ENCODE measurements around the gene PLPPR1. TPM values are rescaled to one million over a fixed set of nuclear protein-coding genes. Genes with fewer than 3 reads are reported as not detected.
"Not testable (repeated sequence)": the region's sequence is repeated elsewhere in the genome, so short reads cannot be mapped to it uniquely, and the experiment has no call there.

PLPPR1 gene
- total RNA-seq, 2 donors from 2014 or later, result not detected

GRCh38 chr9:101119206-101119819 is 90.8 kb downstream of the PLPPR1 start:
- DNase-seq (ENCODE audit: low spot score), result no peak

GRCh38 chr9:101121836-101122399 is 93.4 kb downstream of the PLPPR1 start:
- peaks cover 12% of the 10 kb centered on the region for H3K36me3 Mint-ChIP-seq
- H3K27ac Mint-ChIP-seq, result no peak overlapping the region
- no peak overlapping the region for H3K4me3 Mint-ChIP-seq
- H3K9me3 Mint-ChIP-seq, result peaks cover 14% of the 10 kb centered on the region
- no peaks in the 10 kb centered on the region for H3K4me1 Mint-ChIP-seq (ENCODE audit: low read depth in 2 of 2)
- H3K27me3 Mint-ChIP-seq, result peaks cover 0 to 2% of the 10 kb centered on the region in 2 donors
- ATAC-seq (no peak), DNase-seq (ENCODE audit: low spot score) (no peak)

More at GRCh38 chr9:101119206-101119819, 90.8 kb downstream of the PLPPR1 start:
- H3K36me3 Mint-ChIP-seq, result peaks cover 5% of the 10 kb centered on the region
- H3K9me3 Mint-ChIP-seq, result peaks cover 5% of the 10 kb centered on the region
- H3K27ac Mint-ChIP-seq, result no peak overlapping the region
- ATAC-seq, result no peak
- H3K27me3 Mint-ChIP-seq, result peaks cover 0 to 2% of the 10 kb centered on the region in 2 donors
- H3K4me3 Mint-ChIP-seq, result no peak overlapping the region
- no peaks in the 10 kb centered on the region for H3K4me1 Mint-ChIP-seq (ENCODE audit: low read depth in 2 of 2)

DNA sequence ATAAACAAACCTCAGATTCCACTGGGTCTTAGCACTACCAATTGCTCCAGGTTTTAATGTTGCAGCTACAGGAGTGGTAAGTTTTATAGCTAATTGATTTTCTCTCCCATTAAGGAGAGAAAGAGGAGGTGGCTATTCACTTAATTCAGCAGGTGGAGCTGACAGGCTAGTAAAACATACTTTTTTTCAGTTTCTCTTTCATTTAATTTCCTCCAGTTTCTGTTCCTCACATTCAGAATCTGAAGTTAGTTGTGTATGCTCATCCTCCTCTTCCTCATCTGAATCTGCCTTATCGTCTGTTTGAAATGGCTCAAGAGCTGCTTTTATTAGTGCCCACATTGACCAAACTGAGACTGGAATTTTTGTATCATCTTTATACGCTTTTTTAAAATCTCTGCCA is 98.0 kb downstream of the PLPPR1 start:
- no peaks in the 10 kb centered on the region for H3K27me3 Mint-ChIP-seq

DNA sequence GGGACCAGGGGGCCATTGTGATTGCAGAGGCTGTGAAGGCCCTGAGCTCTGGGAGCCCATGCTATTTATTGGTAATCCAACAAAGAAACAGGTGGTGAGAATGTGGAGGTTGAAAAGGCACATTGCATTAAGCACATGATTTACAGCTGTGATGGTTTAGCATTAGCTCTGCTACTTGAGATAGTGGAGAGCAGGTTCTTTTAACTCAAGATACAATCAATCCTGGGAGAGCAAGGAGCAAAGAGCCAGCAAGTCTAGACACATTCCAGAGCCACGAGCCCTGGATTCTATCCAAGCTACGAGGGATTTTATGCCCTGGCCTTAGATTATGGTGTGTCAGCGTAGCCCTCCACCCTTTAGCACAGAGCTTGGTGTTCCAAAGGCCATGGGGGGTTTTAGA is 98.8 kb downstream of the PLPPR1 start:
- not testable (repeated sequence) for ATAC-seq; H3K27me3 Mint-ChIP-seq; H3K27ac Mint-ChIP-seq; DNase-seq (ENCODE audit: low spot score); H3K4me3 Mint-ChIP-seq; H3K4me1 Mint-ChIP-seq (ENCODE audit: low read depth in 2 of 2)
- Mint-ChIP-seq H3K9me3 (peaks cover 17% of the 10 kb centered on the region), H3K36me3 (peaks cover 12% of the 10 kb centered on the region)

More for the DNA sequence above, 98.0 kb downstream of the PLPPR1 start:
- H3K36me3 Mint-ChIP-seq, result peaks cover 12% of the 10 kb centered on the region
- ATAC-seq (no peak), DNase-seq (ENCODE audit: low spot score) (no peak)
- no peak overlapping the region for H3K27ac Mint-ChIP-seq
- H3K4me1 Mint-ChIP-seq (ENCODE audit: low read depth in 2 of 2), result no peaks in the 10 kb centered on the region
- peaks cover 17% of the 10 kb centered on the region for H3K9me3 Mint-ChIP-seq
- H3K4me3 Mint-ChIP-seq, result no peak overlapping the region

GRCh38 chr9:101128623-101129022 is 100.1 kb downstream of the PLPPR1 start:
- Mint-ChIP-seq H3K27ac (no peak overlapping the region), H3K4me1 (ENCODE audit: low read depth in 2 of 2) (no peaks in the 10 kb centered on the region), H3K4me3 (no peak overlapping the region), H3K9me3 (peaks cover 13% of the 10 kb centered on the region), H3K36me3 (peaks cover 6% of the 10 kb centered on the region), H3K27me3 (no peaks in the 10 kb centered on the region)
- no peak for DNase-seq (ENCODE audit: low spot score)
- ATAC-seq, result no peak

- Mint-ChIP-seq H3K4me3 (no peak overlapping the region), H3K36me3 (peaks cover 4% of the 10 kb centered on the region), H3K9me3 (peaks cover 11% of the 10 kb centered on the region), H3K4me1 (ENCODE audit: low read depth in 2 of 2) (no peaks in the 10 kb centered on the region), H3K27me3 (no peaks in the 10 kb centered on the region), H3K27ac (no peak overlapping the region)
- ATAC-seq (no peak), DNase-seq (ENCODE audit: low spot score) (no peak)
Observed at GRCh38 chr9:101130054-101130453, 101.5 kb downstream of the PLPPR1 start.

GRCh38 chr9:101131326-101131725 is 102.8 kb downstream of the PLPPR1 start:
- H3K9me3 Mint-ChIP-seq, result peaks cover 11% of the 10 kb centered on the region
- no peak overlapping the region for H3K27ac Mint-ChIP-seq
- DNase-seq (ENCODE audit: low spot score) (no peak), ATAC-seq (no peak)
- no peaks in the 10 kb centered on the region for H3K36me3 Mint-ChIP-seq
- H3K4me1 Mint-ChIP-seq (ENCODE audit: low read depth in 2 of 2), result no peaks in the 10 kb centered on the region
- H3K27me3 Mint-ChIP-seq, result no peaks in the 10 kb centered on the region
- no peak overlapping the region for H3K4me3 Mint-ChIP-seq

GRCh38 chr9:101132801-101133200 is 104.3 kb downstream of the PLPPR1 start:
- no peaks in the 10 kb centered on the region for H3K4me1 Mint-ChIP-seq (ENCODE audit: low read depth in 2 of 2)
- no peak overlapping the region for H3K27ac Mint-ChIP-seq
- ATAC-seq (no peak), DNase-seq (ENCODE audit: low spot score) (no peak)
- H3K27me3 Mint-ChIP-seq, result no peaks in the 10 kb centered on the region
- no peak overlapping the region for H3K4me3 Mint-ChIP-seq
- H3K36me3 Mint-ChIP-seq, result no peaks in the 10 kb centered on the region
- peaks cover 6% of the 10 kb centered on the region for H3K9me3 Mint-ChIP-seq

- H3K4me3 Mint-ChIP-seq, result no peak overlapping the region
Observed at GRCh38 chr9:101138509-101138908, 110.0 kb downstream of the PLPPR1 start.

DNA sequence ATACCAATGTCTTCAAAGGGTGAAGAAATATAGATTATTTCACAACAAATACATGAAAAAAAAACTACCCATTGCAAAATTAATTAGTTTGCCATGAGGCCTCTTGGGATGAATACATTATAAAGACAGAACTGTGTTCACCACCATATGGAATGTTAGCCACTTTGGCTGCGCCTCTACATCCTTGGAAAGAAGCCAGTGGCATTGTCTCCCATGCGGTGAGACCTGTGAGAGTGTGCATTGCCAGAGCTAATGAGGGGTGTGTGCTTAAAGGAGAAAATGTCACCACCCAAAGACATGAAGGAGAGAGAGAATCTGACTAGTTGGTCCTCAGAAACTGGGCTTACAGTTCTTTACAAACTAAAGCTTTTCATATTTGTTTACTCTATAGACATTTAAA is 110.6 kb downstream of the PLPPR1 start:
- Mint-ChIP-seq H3K4me1 (ENCODE audit: low read depth in 2 of 2) (no peaks in the 10 kb centered on the region), H3K36me3 (no peaks in the 10 kb centered on the region), H3K4me3 (no peak overlapping the region), H3K27ac (no peak overlapping the region), H3K27me3 (no peaks in the 10 kb centered on the region), H3K9me3 (peaks cover 16% of the 10 kb centered on the region)
- ATAC-seq (no peak), DNase-seq (ENCODE audit: low spot score) (no peak)

More at GRCh38 chr9:101138509-101138908, 110.0 kb downstream of the PLPPR1 start:
- H3K27ac Mint-ChIP-seq, result no peak overlapping the region
- no peak for ATAC-seq
- H3K4me1 Mint-ChIP-seq (ENCODE audit: low read depth in 2 of 2), result no peaks in the 10 kb centered on the region
- no peaks in the 10 kb centered on the region for H3K36me3 Mint-ChIP-seq
- DNase-seq (ENCODE audit: low spot score), result no peak
- peaks cover 16% of the 10 kb centered on the region for H3K9me3 Mint-ChIP-seq
- no peaks in the 10 kb centered on the region for H3K27me3 Mint-ChIP-seq

DNA sequence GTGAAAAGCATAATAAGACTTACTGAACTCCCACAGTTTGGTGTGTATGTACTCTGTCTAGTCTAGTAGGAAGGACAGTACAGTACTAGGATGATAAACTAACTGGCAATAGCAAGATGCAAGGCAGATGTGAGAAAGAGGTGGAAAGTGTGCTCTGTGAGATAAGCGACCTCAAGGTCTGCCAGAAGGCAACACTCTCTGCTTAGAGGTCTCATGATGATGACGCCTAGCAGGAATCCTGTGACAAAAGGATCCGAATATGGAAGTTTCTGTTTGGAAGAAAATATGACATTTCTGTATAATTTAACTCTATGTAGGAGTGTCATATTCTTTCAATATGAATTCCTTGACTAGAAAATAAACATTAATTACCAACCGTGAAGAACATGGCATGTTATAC is 112.2 kb downstream of the PLPPR1 start:
- Mint-ChIP-seq H3K4me1 (ENCODE audit: low read depth in 2 of 2) (no peaks in the 10 kb centered on the region), H3K4me3 (no peak overlapping the region)
- ATAC-seq, result no peak

DNA sequence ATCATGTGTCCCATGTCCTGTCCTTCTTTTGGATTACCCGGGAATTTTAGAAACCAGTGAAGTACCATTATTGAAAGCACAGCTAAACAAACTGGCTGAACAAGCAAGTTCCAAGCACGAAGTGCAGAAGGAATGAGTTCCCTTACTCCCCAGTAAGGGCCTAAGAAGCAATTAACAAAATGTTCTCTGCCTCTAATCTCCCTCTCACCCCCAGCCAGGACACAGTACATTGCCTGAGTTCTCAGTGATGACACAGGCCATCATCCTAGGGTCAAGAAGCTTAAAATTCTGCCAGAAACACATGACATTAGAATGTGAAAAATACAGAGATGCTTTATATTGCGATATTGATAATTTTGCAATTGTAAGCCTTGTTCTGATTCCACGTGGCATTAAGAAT is 118.0 kb downstream of the PLPPR1 start:
- ATAC-seq, result no peak
- DNase-seq (ENCODE audit: low spot score), result no peak
- Mint-ChIP-seq H3K36me3 (no peaks in the 10 kb centered on the region), H3K27me3 (no peaks in the 10 kb centered on the region), H3K4me3 (no peak overlapping the region), H3K9me3 (peaks cover 22% of the 10 kb centered on the region), H3K4me1 (ENCODE audit: low read depth in 2 of 2) (no peaks in the 10 kb centered on the region), H3K27ac (no peak overlapping the region)

More for the DNA sequence above, 112.2 kb downstream of the PLPPR1 start:
- H3K27ac Mint-ChIP-seq, result no peak overlapping the region
- no peaks in the 10 kb centered on the region for H3K36me3 Mint-ChIP-seq
- H3K27me3 Mint-ChIP-seq, result no peaks in the 10 kb centered on the region
- peaks cover 20% of the 10 kb centered on the region for H3K9me3 Mint-ChIP-seq
- no peak for DNase-seq (ENCODE audit: low spot score)

GRCh38 chr9:101148344-101148743 is 119.8 kb downstream of the PLPPR1 start:
- peaks cover 20% of the 10 kb centered on the region for H3K9me3 Mint-ChIP-seq
- DNase-seq (ENCODE audit: low spot score), result no peak
- H3K27me3 Mint-ChIP-seq, result no peaks in the 10 kb centered on the region
- H3K27ac Mint-ChIP-seq, result no peak overlapping the region
- no peaks in the 10 kb centered on the region for H3K36me3 Mint-ChIP-seq
- ATAC-seq, result no peak
- H3K4me1 Mint-ChIP-seq (ENCODE audit: low read depth in 2 of 2), result no peaks in the 10 kb centered on the region
- no peak overlapping the region for H3K4me3 Mint-ChIP-seq

GRCh38 chr9:101158361-101158760 is 129.8 kb downstream of the PLPPR1 start:
- Mint-ChIP-seq H3K9me3 (peaks cover 12% of the 10 kb centered on the region), H3K27me3 (peaks cover 0 to 6% of the 10 kb centered on the region in 2 donors), H3K4me1 (ENCODE audit: low read depth in 2 of 2) (no peaks in the 10 kb centered on the region), H3K27ac (no peak overlapping the region), H3K36me3 (no peaks in the 10 kb centered on the region), H3K4me3 (no peak overlapping the region)
- no peak for DNase-seq (ENCODE audit: low spot score)
- ATAC-seq, result no peak

DNA sequence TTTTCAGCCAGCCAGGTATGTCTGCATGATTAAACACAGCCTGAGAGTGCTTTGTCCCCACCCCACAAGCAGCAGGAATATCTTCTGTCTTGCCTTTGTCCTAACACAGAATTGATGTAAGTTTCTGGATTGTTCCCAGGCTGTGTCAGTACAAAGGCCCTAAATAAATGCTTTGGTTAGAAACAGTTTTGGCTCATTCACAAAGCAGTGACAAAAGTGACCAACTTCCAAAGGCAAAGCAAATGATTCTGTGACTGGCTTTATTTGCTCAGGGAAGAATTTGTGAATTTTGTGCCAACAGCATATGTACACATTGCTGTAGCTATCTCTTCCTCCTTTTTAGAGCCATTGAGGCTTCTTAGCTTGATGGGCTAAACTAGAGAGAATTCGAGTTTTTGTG is 133.7 kb downstream of the PLPPR1 start:
- no peaks in the 10 kb centered on the region for H3K4me1 Mint-ChIP-seq (ENCODE audit: low read depth in 2 of 2)
- H3K27ac Mint-ChIP-seq, result no peak overlapping the region
- H3K9me3 Mint-ChIP-seq, result peaks cover 11% of the 10 kb centered on the region
- ATAC-seq, result no peak
- peaks cover 0 to 6% of the 10 kb centered on the region in 2 donors for H3K27me3 Mint-ChIP-seq
- DNase-seq (ENCODE audit: low spot score), result no peak
- no peak overlapping the region for H3K4me3 Mint-ChIP-seq
- no peaks in the 10 kb centered on the region for H3K36me3 Mint-ChIP-seq

Data from natural killer cell treated with Interleukin-12 subunit alpha and Interleukin-12 subunit beta and Interleukin-15 and Interleukin-18, amount 100 ng/mL, for 72 hours (primary cell).